GM18526 (cell line): ENCODE measurements around the gene INPP5E.

Source experiments
- POLR2A ChIP-seq: IDR thresholded peaks from 3 replicates; pipeline ENCODE4 v1.6.1; 2011; ENCODE audit not compliant: insufficient read length; ENCODE audit errors: extremely low read depth

The INPP5E gene

GRCh38 chr9:136429683-136430491, 9.8 kb downstream of the INPP5E start:
- TF ChIP-seq POLR2A, result no peak

GRCh38 chr9:136429075-136429628, 10.5 kb downstream of the INPP5E start:
- TF ChIP-seq POLR2A, result no peak

GRCh38 chr9:136426787-136427186, 12.9 kb downstream of the INPP5E start:
- no peak for TF ChIP-seq POLR2A

GRCh38 chr9:136424750-136425362, 14.8 kb downstream of the INPP5E start:
- no peak for TF ChIP-seq POLR2A

- TF ChIP-seq POLR2A, result no peak
These were observed 16.1 kb downstream of the INPP5E start for GRCh38 chr9:136423432-136424146.

GRCh38 chr9:136422876-136423275, 16.8 kb downstream of the INPP5E start:
- TF ChIP-seq POLR2A, result no peak

GRCh38 chr9:136421791-136422190, 17.9 kb downstream of the INPP5E start:
- TF ChIP-seq POLR2A, result no peak

- no peak for TF ChIP-seq POLR2A
These were observed 20.6 kb downstream of the INPP5E start for GRCh38 chr9:136419092-136419420.

GRCh38 chr9:136418182-136419091, 21.2 kb downstream of the INPP5E start:
- TF ChIP-seq POLR2A, result no peak

- no peak for TF ChIP-seq POLR2A
These were observed 22.7 kb downstream of the INPP5E start for GRCh38 chr9:136416914-136417313.

- TF ChIP-seq POLR2A, result no peak
These were observed 23.2 kb downstream of the INPP5E start for GRCh38 chr9:136416427-136416826.

- no peak for TF ChIP-seq POLR2A
These were observed 26.7 kb downstream of the INPP5E start for GRCh38 chr9:136412962-136413361.

- TF ChIP-seq POLR2A, result no peak
These were observed 28.3 kb downstream of the INPP5E start for GRCh38 chr9:136411378-136411777.

- peak; percentile 94 for TF ChIP-seq POLR2A
These were observed 29.0 kb downstream of the INPP5E start, which contains the start of the genes ENTR1 and PMPCA for GRCh38 chr9:136410500-136411287. Gene ENTR1 (minus strand): TSS chr9:136410614. CDS start chr9:136410397, 217 bp downstream. Gene PMPCA (plus strand): TSS chr9:136410658. CDS start chr9:136410669, 11 bp downstream.
